HG03521 (cell line): Measurements from ENCODE around the gene TRIM47.
A peak's percentile ranks its signal among the peaks of the same experiment; 100 is the strongest.

Experiments used
- ATAC-seq: cut with Tn5 transposase; IDR thresholded peaks from one replicate; pipeline ENCODE4 v1.9.1; 2021; ENCODE audit warnings: mild to moderate bottlenecking, moderate library complexity; ENCODE audit not compliant: unreplicated experiment

Gene TRIM47

DNA sequence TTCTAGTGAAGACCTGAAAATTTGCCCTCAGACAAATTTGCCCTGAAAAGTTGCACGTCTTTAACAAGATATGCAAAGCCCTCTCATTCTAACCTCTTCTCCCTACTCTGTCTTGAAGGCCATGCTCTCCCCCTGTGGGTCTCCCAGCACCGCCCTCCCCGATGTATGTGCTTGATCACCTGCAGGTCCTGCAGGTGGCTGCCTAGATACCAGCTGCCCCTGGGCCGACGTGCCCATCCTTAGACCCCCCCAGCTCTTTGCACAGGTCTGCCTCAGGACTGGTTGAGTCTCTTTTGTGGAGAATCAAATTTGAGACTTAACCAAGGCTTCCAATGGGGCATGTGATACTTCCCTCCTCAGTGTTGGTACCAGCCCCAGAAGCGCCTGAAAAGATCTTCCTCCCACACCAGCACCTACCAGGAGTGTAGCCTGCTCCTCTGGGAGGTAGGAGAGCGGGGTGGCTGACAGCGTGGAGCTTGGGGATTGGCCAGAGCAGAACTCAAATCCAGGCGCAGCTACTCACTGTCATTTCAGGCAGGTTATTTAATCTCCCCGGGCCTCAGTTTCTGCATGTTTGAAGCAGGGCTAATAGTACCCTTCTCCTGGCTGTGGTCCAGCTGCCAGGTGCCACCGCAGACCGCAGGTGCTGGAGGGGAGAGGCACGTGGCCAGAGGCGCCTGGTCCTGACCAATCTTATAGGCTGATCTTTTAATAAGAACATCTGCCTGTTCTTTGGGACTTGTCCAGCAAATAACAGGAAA is 30.9 kb upstream of the TRIM47 start:
- ATAC-seq: no peak

DNA sequence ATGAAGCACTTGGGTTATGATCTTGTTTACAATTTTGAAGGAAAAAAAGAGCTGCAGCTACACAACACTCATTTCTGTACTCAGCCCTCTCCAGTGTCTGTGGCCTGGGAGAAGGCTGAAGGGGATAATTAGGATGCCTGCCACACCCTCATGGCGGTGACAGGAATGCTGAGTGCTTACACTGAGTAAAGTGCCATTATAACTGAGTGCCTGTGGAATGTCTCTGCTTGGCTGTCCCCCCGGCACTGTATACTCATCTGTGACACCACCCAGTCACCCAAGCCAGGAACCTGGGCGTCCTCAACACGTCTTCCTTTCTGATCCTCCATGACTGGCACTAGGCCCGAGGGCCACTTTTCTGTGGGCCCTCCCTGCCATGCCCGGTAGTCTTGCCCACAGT is 29.8 kb upstream of the TRIM47 start:
- ATAC-seq: no peak

DNA sequence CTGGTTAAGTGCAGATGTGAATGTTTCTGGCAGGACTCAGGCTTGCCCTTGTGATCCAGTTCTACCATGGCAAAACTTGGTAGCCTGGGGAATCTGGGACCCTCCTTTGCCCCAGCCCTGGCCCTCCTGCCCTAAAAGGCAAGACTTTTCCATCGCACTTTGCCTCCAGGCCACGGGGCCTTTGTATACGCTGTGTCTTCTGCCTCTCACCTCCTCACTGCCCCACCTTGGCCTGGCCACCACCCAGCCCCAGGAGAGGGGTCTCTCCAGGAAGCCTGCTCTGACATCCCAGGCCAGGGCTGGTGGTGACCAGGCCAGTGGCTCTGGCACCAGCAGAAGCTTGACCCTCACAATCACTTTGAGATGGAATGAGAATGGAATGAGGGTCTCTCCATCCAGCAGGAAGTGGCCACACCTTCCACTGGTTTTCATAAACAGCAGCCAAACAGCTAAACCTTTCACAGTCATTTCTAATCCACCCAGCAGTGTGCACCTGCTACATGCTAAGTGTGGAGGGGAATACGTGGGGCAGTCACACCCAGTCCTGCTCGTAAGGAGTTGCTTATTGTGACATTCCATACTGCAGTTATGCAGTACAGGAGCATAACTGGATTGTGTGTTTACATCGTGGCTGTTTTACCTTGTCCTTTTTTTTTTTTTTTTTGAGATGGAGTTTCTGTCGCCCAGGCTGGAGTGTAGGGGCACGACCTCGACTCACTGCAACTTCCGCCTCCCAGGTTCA is 27.9 kb upstream of the TRIM47 start:
- no peak for ATAC-seq

DNA sequence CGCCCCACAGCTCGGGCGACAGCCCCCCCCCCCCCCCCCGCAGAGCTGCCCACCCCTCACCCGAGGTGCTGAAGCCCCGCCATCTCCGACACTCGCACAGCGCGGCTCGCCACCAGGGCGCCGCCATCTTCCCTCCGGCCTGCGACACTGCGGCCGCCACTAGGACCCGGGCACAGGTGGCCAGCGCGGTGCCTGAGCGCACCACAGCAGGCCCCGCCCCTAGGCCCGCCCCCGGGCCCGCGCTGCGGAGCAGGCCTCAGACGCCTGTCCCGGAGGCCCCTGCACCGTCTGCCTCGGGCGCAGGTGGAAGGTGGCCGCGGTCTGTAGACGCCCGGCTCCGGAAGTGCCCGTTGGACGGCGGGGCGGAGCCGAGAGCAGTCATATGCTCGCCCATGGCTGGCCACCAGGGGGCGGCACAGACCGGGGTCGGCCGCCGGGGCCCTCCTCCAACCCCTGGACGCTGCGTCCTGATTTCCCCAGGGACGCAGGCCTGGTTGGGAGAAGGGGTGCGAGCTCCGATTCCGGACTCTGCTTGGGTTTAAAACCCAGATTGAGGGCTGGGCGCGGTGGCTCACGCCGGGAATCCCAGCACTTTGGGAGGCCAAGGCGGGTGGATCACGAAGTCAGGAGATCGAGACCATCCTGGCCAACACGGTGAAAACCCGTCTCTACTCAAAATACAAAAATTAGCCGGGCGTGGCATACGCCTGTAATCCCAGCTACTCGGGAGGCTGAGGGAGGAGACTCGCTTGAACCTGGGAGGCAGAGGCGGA is 26.6 kb upstream of the TRIM47 start, which contains the start of gene MRPL38:
TSS of gene MRPL38 (minus strand) at position 136 of the 773 bp plus-strand sequence. CDS start at position 127, 9 bp downstream.
- ATAC-seq: peak; percentile 93

DNA sequence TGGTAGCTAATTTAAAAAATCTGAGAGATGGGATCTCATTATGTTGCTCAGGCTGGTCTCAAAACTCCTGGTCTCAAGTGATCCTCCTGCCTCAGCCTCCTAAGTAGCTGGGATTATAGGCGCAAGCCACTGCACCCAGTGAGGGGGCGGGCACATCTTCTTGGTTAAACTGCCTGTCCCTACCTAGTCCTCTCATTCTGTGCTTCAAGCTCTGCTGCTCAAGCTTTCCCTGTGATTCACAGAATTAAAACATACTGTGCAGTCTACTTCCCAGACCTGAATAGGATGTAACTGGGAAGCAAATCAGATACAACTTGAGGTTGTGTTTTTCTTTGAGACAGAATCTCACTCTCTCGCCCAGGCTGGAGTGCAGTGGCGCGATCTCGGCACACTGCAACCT is 24.0 kb upstream of the TRIM47 start:
- ATAC-seq: no peak

DNA sequence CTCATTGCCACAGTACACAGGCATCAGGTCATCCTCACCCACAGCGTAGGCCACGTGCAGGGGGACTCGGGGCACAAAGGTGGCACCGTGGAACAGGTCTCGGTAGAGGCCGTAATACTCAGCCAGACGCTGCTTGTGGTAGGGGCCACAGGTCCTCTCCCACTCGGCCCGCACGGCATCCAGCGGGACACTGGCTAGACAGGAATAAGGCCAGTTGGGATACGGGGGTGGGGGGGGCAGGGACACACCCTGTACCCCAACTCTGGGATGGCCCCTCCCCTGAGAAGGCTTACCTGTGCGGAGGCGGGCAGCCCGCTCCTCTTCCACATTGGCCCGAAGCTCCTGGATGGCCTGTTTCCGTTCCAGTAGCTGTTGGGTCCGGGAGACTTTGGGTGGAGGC is 23.3 kb upstream of the TRIM47 start:
- no peak for ATAC-seq

DNA sequence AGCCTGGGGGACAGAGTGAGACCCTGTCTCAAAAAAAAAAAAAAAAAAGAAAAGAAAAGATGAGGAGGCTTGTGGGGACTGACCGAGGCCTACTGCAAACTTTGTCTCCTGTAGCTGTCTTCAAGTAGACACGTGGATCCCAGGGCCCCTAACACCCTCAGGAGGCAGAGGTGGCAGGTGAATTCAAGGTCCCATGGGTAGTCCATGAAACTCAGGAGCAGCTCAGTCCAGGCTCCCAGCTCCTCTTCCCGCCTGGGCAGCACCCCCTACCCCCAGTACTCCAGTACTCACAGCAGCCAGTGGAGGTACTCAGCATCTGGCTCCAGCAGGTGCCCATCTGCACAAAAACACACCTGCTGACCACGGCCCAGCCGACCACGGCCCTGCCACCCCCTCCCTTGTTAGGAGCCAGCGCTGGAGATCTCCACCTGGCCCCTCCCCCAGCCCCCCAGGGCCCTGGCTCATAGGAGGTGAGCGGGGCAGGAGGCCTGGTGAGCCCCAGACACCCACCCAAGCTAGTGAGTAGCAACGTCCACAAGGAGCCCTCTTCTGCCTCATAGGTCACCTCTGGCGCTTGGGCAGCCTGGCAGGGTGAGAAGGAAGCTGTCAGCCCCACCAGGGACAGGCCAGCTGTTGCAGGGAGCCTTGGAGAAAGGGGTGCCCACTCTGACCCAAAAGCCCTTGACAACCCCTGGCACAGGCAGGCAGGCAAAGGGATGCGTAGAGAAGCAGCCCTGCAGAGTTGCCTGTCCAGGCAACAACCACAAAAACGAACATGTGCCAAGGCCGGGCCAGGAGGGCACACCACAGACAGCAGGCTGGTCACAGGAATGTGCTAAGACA is 22.5 kb upstream of the TRIM47 start:
- no peak for ATAC-seq

DNA sequence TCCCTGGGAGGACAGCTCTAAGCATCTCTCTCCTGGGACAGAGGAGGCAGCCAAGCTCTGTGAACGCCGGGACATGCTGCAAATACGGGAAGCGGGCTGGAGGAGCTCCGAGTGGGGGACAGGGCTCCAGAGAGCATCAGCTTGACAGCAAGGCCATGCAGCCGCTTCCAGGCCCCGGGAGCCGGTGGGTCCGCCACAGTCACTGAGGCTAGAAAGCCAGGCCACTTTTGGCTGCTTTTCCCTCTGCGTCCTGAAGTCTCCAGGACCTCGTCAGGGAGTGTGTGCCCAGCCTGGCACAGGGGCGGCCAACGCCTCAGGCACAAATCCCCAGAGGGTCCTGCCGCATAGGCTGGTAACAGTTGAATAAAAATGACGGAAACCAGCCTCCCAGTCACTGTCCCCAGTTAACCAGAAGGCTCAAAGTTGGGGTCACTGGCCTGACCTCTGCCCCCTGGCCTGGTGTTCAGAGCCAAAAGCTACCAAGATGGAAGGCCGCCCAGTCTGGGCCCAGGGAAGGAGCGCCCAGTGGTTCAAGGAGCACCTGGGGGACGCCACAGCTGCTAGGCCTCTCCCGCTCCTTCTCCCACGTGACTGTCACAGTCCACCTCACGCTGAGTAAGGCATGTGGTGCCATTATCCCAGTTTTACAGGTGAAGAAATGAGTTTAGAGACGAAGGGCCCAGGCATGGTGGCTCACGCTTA is 21.5 kb upstream of the TRIM47 start:
- ATAC-seq: no peak

DNA sequence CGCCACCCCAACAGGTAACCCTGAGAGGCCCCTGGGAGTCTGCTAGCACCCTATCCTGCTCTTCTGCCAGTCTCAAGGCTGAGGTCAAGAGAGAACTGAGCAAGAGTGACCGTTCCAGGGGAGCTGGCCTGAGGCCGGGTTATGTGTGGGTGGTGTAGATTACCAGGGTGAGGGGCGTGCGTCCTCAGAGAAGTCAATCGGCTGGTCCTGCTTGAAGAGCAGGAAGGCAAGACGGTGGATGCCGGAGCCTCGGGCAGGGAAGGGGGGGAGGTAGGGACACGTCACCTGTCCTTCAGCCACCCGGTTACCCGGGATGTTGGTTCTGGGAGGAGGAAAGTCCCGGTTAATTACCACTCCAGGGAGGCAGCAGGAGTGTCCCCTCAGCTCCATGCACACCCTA is 21.0 kb upstream of the TRIM47 start:
- ATAC-seq: no peak

DNA sequence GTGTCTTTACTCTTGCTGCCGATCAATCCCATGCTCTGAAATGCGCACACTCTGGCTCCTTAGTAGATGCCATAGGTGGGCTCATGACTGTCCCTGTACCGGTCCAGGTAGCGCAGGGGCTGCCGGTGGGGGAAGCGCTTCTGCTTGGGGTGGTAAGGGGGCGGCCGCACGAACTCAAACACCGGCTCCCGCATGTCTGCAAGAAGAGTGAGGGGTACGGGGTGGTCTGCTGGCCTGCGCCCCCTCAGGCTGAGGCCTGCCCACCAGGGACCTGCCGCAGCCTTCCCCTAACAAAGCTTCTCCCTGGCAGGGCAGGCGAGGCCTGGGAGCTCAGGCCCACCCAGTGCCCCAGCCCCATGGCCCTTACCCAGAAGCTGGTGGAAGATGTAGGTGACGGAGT is 20.4 kb upstream of the TRIM47 start:
- ATAC-seq: no peak

DNA sequence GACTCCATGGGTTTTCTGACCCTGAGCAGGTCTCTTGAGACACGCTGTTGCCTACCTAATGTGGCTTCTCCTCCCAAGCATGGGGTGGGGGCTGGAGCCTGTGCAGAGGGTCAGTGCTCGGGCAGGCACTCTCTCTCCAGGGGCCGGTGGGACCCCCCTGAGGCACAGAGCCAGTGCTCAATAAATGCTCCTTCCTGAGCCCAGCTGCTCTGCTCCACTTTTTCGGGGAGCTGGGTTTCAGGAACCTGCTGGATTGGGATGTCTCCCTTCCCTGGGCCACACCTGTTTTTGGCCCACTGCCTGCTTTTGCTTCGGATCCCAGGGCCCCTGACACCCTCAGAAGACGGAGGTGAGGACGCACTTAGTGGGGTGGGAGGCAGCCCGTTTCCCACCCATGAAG is 19.7 kb upstream of the TRIM47 start:
- no peak for ATAC-seq

DNA sequence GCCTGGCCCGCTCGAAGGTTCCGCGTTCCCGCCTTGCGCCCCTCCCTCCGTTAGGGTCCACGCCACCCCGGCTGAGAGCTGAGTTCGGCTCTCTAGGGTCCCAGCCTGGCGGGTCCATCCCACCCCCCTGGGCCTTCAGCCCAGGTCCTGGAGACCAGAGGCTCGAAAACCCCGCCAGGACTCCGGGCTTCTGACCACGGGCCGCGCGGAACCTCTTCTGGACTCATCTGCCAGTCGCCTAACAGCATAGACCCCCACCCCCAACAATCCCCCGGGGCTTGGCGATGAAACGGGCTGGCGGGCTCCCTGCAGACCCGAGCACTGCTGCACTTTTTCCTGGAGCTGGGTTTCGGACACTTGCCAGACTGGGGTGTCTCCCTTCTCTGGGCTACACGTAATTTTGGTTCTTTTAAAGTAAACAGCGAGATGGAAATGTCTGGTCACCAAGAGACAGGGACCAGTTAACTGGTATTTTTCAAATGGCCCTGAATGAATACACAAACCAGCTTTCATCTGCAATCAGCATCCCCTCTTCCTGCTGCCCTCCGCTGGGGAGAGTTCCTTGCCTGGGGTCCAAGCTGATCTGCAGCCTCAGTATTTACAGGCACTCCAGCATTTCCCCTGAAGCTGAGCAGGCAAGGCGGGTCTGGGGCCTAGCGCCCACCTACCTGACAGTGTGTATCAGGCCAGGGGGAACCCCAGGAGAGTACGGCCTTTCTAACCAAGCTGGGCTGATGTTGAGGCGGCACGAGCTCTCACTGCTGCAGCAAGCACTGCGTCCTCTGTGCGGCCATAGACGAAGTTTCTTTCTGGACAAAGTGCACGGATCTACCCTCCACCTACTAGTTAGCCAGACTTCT is 19.0 kb upstream of the TRIM47 start:
- no peak for ATAC-seq

DNA sequence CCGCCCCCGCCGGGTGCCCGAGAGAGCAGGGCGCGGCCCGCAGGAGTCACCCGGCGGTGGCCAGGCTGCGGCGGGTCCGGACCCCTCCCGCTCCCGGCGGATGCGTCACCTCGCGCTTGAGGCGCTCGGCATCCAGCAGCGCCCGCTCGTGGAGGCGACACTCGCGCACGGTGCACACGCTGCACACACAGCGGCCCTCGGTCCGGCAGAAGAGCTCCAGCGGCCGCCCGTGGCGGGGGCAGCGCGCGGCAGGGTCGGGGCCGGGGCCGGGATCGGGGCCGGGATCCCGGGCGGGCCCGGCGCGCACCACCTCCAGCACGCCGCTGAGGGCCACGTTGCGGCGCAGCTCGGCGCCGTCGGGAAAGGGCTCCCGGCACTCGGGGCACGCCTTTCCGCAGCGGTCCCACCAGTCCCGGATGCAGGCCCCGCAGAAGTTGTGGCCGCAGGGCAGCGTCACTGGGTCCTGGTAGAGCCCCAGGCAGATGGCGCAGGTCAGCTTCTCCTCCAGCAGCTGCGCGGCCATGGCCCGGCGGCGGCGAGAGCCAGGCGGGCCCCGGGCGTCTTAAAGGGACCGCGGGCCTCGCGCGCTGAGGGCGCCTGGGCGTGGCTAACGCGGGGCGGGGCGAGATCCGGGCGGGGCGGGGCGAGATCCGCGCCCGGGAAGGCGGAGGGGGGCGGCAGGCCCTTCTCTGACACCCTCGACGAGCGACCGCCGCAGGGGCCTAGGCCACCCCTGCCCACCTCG is 18.2 kb upstream of the TRIM47 start, which contains the start of gene TRIM65:
TSS of gene TRIM65 (minus strand) at position 537 of the 745 bp plus-strand sequence. CDS start at position 523, 14 bp downstream.
- ATAC-seq: peak; percentile 52

DNA sequence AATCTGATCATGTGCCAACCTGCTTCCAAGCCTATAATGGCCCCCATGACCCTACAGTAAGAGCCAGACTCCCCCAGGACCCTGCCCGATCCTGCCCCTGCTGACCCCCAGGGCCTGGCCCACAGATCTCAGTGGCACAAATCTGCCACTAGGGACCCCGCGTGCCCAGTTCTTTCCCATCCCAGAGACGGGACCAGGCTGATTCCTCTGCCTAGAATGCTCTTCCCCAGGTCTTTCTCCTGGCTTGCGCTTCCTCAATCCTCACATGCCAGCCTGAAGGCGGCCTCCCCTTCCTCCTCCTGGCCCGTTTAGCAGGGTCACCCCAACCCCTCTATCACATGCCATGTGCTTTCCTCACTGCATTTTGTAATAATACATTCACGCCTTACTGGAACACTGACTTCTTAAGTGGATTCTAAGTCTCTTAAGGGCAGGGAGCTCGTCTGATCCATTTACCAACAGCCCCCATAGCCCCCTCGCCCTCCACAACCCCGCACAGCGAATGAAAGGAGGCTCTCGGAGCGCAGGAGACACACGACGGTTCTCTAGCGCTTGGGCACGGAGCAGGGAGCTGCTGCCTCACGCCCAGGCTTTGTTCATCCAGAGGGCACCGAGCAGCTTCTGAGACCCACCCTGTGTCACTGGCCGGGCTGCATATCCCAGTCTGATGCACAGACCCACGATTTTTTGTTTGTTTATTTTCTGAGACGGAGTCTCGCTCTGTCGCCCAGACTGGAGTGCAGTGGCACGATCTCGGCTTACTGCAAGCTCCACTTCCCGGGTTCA is 17.2 kb upstream of the TRIM47 start:
- no peak for ATAC-seq

DNA sequence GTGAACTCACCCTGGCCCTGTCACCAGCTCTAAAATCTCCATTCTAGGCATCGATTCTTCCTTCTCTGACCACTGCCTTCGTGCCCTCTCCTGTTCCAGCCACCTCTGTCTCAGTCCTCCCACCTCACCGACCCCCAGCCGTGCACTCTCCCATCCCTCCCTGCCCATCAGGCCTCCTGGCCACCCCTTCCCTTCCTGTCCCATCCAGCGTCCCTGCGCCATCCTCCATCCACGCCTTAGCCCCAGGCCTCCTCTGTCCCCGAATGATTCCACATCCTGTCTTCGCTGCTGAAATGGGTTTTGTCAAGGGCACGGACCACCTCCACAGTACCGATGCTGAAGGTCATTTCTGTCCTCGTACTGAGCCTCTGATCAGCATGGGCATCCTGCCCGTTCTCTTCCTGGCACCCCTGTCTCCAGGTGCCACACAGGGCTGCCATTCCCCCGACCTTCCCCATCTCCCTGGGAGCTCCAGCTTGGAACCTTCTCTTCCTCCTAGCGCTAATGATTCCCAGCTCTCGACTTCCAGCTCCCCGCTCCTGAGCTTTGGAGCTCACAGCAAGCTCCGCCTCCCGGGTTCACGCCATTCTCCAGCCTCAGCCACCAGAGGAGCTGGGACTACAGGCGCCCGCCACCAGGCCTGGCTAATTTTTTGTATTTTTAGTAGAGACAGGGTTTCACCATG is 15.8 kb upstream of the TRIM47 start:
- no peak for ATAC-seq

DNA sequence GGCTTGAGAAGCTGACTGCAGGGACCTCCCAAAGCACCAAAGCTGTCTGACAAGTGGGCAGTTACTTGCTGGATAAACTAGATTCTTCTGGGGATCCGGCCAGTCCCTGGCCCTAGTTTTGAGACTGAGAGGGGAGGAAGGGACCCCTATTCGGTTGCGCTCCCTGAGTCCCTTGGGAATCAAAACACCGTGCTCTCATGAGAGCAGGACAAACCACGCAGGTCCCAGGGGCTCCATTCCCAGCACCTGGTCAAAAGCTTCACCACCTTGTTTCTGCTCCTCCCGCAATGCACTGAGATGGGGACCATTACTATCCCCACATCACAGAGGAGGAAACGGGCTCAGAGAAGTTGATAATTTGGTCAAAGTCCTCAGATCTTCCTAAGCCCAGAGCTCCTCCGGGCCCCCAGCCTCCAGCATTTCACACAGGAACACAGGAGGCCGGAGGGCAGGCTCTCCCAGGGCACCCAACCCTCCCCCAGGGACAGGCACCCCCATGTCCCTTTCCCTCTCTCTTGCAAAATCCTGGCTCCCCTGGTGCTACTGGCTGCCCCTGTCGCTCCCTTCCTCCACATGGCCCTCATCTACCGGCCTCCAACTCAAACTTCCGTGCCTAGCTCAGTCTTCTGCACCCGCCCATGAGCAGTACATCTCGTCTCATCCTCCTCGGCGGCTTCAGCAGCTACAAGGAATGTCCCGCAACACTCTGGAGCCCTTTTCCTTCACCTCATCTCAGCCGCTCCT is 15.1 kb upstream of the TRIM47 start:
- no peak for ATAC-seq
